SU-DHL-6 (cell line): ENCODE data around the gene FXYD4.

Experiments
- H2AFZ ChIP-seq: fragments of 200-600 bp; sonication (generic); 2 replicates; pipeline ENCODE4 v1.6.1; 2014; ENCODE audit warnings: low read depth, mild to moderate bottlenecking, moderate library complexity, mixed read lengths, antibody characterized with exemption, low read length; ENCODE audit not compliant: severe bottlenecking
- H3F3A ChIP-seq: fragments of 200-600 bp; shearing (Covaris generic); 2 replicates; pipeline ENCODE4 v1.6.0; 2016; ENCODE audit warnings: antibody characterized with exemption, mild to moderate bottlenecking; ENCODE audit not compliant: insufficient read depth
- H3K27ac ChIP-seq: fragments of 200-600 bp; sonication (generic); 2 replicates; pipeline ENCODE4 v1.5.1; 2016; ENCODE audit warnings: low read depth, mild to moderate bottlenecking, low read length, moderate library complexity, mixed read lengths
- H3K27me3 ChIP-seq: fragments of 200-600 bp; sonication (generic), shearing (Covaris generic); 2 replicates; pipeline ENCODE4 v1.6.0; 2014; ENCODE audit warnings: mild to moderate bottlenecking, low read length
- H3K36me3 ChIP-seq: fragments of 200-600 bp; sonication (generic); 2 replicates; pipeline ENCODE4 v1.6.1; 2014; ENCODE audit warnings: mild to moderate bottlenecking, low read length, mixed read lengths
- H3K4me2 ChIP-seq: fragments of 300-600, 200-600 bp; shearing (Covaris generic), sonication (generic); 2 replicates; pipeline ENCODE4 v1.6.0; 2014; ENCODE audit warnings: low read length, low read depth, mild to moderate bottlenecking; ENCODE audit not compliant: poor library complexity, severe bottlenecking
- H3K4me3 ChIP-seq: fragments of 200-600 bp; sonication (generic); 2 replicates; pipeline ENCODE4 v1.5.1; 2014; ENCODE audit warnings: antibody characterized with exemption, low read length, mild to moderate bottlenecking, mixed read lengths; ENCODE audit not compliant: insufficient read depth, poor library complexity, severe bottlenecking
- H3K79me2 ChIP-seq: fragments of 200-600 bp; sonication (generic); 2 replicates; pipeline ENCODE4 v1.6.1; 2014; ENCODE audit warnings: mild to moderate bottlenecking, low read length, moderate library complexity; ENCODE audit not compliant: insufficient read depth
- H3K9ac ChIP-seq: fragments of 200-600 bp; sonication (generic); 2 replicates; pipeline ENCODE4 v1.7.0; 2014; ENCODE audit warnings: mild to moderate bottlenecking, low read length
- H3K9me2 ChIP-seq: fragments of 200-600 bp; sonication (generic); replicated peaks from 2 replicates; pipeline ENCODE4 v1.6.1; 2014; ENCODE audit warnings: low read length; ENCODE audit not compliant: insufficient read depth
- H3K9me3 ChIP-seq: fragments of 200-600 bp; sonication (generic); 2 replicates; pipeline ENCODE4 v1.6.1; 2014; ENCODE audit warnings: low read length, mixed read lengths; ENCODE audit not compliant: insufficient read depth
- H4K20me1 ChIP-seq: fragments of 200-600 bp; sonication (generic); 2 replicates; pipeline ENCODE4 v1.6.1; 2014; ENCODE audit warnings: low read depth, mild to moderate bottlenecking, antibody characterized with exemption, low read length, moderate library complexity, mixed read lengths
- EZH2phosphoT487 ChIP-seq: fragments of 200-600 bp; sonication (generic), shearing (Covaris generic); conservative IDR thresholded peaks from 2 replicates; pipeline ENCODE4 v1.6.1; 2018; ENCODE audit warnings: mild to moderate bottlenecking, antibody characterized with exemption, low read length, moderate library complexity, mixed read lengths
- TF ChIP-seq, protein P1 (sequence below): fragments of 200-600 bp; sonication (generic); IDR thresholded peaks from one replicate; pipeline ENCODE4 v1.5.1; 2017; ENCODE audit warnings: antibody characterized with exemption, mild to moderate bottlenecking, low read length, moderate library complexity; ENCODE audit not compliant: insufficient read depth, poor library complexity, severe bottlenecking

FXYD4 gene

DNA sequence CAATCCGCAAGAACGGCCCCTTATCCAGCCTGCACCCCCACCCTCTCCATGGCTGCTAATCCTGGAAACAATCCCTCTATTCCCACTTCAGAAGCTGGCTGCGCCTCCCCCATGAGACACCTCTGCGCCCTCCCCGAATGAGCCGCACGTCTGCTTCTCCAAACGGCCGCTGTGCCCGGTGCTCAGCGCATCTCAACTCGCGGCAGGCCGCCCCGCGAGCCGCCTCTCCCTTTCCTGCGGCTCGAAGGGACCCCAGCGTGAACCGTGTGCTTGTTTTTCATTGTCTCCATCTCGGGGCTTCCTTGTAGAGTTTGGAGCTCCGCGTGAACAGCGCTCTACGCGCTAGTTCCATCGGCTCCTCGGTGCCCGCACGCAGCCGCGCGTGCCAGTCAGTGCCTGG lies 20.8 kb upstream of the FXYD4 start:
- Histone ChIP-seq H3F3A (no peaks in the 10 kb centered on the region), H3K9me2 (no peaks in the 10 kb centered on the region), H2AFZ (no peak overlapping the region), H3K4me3 (no peak overlapping the region), H3K9me3 (no peaks in the 10 kb centered on the region), H3K4me2 (no peak overlapping the region), H3K27ac (no peak overlapping the region), H3K27me3 (no peaks in the 10 kb centered on the region), H4K20me1 (no peaks in the 10 kb centered on the region), H3K36me3 (no peaks in the 10 kb centered on the region), H3K79me2 (no peaks in the 10 kb centered on the region), H3K9ac (no peak overlapping the region)
- TF ChIP-seq, protein P1, sequence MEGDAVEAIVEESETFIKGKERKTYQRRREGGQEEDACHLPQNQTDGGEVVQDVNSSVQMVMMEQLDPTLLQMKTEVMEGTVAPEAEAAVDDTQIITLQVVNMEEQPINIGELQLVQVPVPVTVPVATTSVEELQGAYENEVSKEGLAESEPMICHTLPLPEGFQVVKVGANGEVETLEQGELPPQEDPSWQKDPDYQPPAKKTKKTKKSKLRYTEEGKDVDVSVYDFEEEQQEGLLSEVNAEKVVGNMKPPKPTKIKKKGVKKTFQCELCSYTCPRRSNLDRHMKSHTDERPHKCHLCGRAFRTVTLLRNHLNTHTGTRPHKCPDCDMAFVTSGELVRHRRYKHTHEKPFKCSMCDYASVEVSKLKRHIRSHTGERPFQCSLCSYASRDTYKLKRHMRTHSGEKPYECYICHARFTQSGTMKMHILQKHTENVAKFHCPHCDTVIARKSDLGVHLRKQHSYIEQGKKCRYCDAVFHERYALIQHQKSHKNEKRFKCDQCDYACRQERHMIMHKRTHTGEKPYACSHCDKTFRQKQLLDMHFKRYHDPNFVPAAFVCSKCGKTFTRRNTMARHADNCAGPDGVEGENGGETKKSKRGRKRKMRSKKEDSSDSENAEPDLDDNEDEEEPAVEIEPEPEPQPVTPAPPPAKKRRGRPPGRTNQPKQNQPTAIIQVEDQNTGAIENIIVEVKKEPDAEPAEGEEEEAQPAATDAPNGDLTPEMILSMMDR, result no peak
- TF ChIP-seq EZH2phosphoT487, result no peak

DNA sequence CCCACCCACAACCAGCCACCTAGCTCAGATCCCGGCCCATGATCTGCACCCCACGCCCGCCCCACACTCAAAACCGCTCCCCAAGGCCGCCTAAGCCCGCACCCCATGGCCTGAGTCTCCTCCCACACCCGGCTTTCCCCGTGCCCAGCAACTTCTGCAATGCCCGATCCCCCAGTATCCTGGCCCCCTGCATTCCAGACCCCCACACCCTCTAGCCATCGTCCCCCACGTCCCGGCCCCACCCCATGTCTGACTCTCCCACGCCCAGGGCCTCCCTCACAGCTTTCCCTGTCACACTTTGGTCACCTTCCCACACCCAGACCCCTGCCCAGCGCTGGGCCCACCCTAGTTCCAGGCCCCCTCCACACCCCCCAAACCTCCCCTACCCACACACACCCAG lies 20.1 kb upstream of the FXYD4 start:
- H3K9me2 ChIP-seq, result no peaks in the 10 kb centered on the region
- H3K27ac ChIP-seq, result no peak overlapping the region
- H3F3A ChIP-seq, result no peaks in the 10 kb centered on the region
- H3K27me3 ChIP-seq, result no peaks in the 10 kb centered on the region
- no peaks in the 10 kb centered on the region for H3K79me2 ChIP-seq
- H2AFZ ChIP-seq, result no peak overlapping the region
- no peaks in the 10 kb centered on the region for H3K36me3 ChIP-seq
- no peak overlapping the region for H3K4me2 ChIP-seq
- H3K9me3 ChIP-seq, result no peaks in the 10 kb centered on the region
- TF ChIP-seq EZH2phosphoT487, result no peak
- TF ChIP-seq, protein P1, result no peak
- H4K20me1 ChIP-seq, result no peaks in the 10 kb centered on the region
- no peak overlapping the region for H3K4me3 ChIP-seq
- H3K9ac ChIP-seq, result no peak overlapping the region

DNA sequence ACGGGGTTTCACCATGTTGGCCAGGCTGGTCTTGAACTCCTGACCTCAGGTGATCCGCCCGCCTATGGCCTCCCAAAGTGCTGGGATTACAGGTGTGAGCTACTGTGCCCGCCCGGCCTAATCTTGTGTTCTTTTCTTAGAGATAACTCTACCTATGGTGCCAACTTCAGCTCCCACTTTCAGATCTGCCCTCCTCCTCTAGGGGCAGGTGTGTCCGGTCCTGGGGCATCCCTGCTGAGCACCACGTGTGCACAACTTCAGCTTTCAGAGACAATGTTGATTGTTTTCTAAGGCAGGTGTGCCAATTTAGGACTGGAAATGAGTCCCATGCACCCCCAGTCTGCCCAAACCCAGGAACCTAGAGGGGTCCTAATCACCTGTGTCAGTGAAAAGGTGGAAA lies 18.5 kb upstream of the FXYD4 start:
- TF ChIP-seq, protein P1, result no peak
- TF ChIP-seq EZH2phosphoT487, result no peak
- Histone ChIP-seq H3K27me3 (no peaks in the 10 kb centered on the region), H4K20me1 (no peaks in the 10 kb centered on the region), H3K36me3 (no peaks in the 10 kb centered on the region), H3F3A (no peaks in the 10 kb centered on the region), H3K9me2 (no peaks in the 10 kb centered on the region), H3K9ac (no peak overlapping the region), H2AFZ (no peak overlapping the region), H3K27ac (no peak overlapping the region), H3K4me2 (no peak overlapping the region), H3K4me3 (no peak overlapping the region), H3K79me2 (no peaks in the 10 kb centered on the region), H3K9me3 (no peaks in the 10 kb centered on the region)
